MG63 (cell line): ENCODE measurements around the gene CHST11. TPM values are rescaled to one million over a fixed set of nuclear protein-coding genes. Genes with fewer than 3 reads are reported as not detected.

Experiments used
- DNase-seq: peaks from one replicate; pipeline ENCODE4 v3.0.0-alpha.2; 2020
- H3K27me3 ChIP-seq: fragments of 250-450 bp; sonication (Bioruptor Pico); 2 replicates; pipeline ENCODE4 v1.5.1; 2020; ENCODE audit warnings: mild to moderate bottlenecking, moderate library complexity
- H3K36me3 ChIP-seq: fragments of 250-450 bp; sonication (Bioruptor Pico); 2 replicates; pipeline ENCODE4 v1.5.1; 2020; ENCODE audit warnings: mild to moderate bottlenecking, moderate library complexity
- H3K4me3 ChIP-seq: fragments of 250-450 bp; sonication (Bioruptor Pico); 2 replicates; pipeline ENCODE4 v1.5.1; 2020; ENCODE audit warnings: mild to moderate bottlenecking, moderate library complexity
- H3K9me3 ChIP-seq: fragments of 250-450 bp; sonication (Bioruptor Pico); 2 replicates; pipeline ENCODE4 v1.5.1; 2020; ENCODE audit warnings: mild to moderate bottlenecking, moderate library complexity
- total RNA-seq: library from RNA; depleted of rRNA; stranded (reverse); fragments of >200 nt; shearing (Covaris generic); gene quantifications from 2 replicates; pipeline ENCODE4 v1.2.3, GENCODE V29; 2014; ENCODE audit warnings: low replicate concordance

CHST11 gene
- total RNA-seq, 1 experiment from 2014 or later, result 0.13 TPM

DNA sequence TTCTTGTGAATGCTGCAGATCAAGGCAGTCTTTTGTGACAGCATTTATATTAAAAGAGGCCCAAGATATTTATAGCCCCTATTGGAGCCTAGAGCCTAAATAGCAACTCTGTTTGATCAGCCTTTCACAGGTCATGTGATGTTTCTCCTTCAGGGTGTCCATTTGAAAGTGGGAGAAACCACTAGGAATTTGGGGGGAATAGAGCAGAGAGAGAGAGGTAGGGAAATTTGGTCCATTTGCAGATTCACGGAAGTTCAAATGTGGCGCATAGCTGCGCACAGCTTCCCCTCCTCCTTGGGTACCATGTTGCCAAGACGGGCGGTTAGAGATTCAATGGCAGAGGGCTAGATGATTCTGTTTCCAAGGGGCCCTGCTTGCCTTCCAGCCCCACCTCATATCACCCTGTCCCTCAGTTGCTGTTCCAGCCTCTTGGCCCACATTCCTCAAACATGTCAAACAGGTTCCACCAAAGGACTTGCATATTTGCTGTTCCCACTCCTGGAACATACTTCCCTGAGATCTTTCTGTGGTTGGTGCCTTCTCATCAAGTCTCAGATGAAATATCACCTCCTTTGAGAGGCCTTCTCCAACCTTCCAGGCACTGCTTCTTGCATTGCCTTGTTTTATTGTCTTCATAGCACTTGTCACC, 220.8 kb downstream of the CHST11 start:
- H3K9me3 ChIP-seq, result no peaks in the 10 kb centered on the region
- no peaks in the 10 kb centered on the region for H3K36me3 ChIP-seq
- no peaks in the 10 kb centered on the region for H3K27me3 ChIP-seq
- H3K4me3 ChIP-seq, result no peak overlapping the region
- DNase-seq, result no peak

DNA sequence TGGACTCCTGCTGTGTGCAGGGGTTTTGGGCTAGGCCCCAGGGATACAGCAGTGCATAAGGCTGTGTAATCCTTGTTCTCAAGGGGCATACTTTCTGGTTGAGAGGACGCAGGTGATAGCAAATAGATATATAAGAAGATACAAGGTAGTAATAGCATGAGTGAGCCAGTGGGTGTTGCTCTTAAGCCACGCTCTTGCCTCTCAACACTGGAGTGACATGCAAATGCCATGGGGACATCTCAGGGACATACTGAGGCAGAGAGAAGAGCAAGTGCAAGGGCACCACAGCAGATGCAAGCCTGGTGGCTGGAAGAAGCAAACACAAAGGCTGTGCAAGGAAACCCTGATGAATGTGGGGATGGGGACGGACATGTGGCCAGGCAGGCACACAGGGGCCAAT, 223.3 kb downstream of the CHST11 start:
- Histone ChIP-seq H3K36me3 (no peaks in the 10 kb centered on the region), H3K9me3 (no peaks in the 10 kb centered on the region), H3K4me3 (no peak overlapping the region), H3K27me3 (no peaks in the 10 kb centered on the region)
- DNase-seq, result no peak

DNA sequence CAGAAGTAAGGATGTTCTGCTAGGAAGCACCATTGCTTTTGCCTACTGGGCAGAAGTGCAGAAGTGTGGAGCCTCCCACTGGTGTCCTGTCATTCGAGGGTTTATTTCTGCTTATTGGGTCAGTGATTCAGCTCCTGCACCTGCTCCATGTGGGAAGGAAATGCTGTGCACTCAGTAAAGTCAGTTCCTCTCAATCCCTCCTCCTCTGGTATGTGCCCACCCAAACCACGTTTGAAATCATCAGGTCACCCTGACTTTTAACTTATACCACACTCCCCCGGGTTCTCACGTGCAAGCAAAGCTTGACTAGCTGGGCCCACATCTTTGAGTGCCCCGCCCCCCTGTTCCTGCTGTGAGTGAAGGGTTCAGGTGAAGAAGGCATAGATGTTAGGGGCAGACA, 223.7 kb downstream of the CHST11 start:
- Histone ChIP-seq H3K4me3 (no peak overlapping the region), H3K36me3 (no peaks in the 10 kb centered on the region), H3K27me3 (no peaks in the 10 kb centered on the region), H3K9me3 (no peaks in the 10 kb centered on the region)
- no peak for DNase-seq

DNA sequence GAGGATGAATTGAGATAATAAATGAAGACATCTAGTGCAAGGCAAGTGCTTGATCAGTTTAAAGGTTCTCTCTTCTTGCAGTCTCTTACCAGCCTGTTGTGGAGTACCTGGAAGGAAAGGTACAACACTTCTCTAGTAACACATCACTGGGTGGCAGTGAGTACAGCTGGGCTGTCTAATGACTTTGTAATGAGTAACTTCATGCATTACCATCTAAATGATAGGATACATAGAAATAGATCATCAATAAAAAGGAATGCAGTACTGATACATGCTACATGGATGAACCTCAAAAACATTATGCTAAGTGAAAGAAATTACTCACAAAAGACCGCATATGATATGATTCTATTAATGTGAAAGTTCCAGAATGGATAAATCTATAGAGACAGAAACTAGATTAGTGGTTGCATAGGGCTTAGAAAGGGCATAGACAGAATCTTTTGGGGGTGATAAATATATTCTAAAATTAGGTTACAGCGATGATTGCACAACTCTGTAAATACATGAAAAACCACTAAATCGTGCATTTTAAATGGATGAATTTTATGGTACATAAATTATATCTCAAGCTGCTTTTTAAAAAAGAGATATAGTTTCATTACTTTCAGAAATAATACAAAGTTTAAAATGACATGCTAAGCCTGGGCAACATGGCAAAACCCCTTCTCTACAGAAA, 224.4 kb downstream of the CHST11 start:
- Histone ChIP-seq H3K36me3 (no peaks in the 10 kb centered on the region), H3K4me3 (no peak overlapping the region), H3K27me3 (no peaks in the 10 kb centered on the region), H3K9me3 (no peaks in the 10 kb centered on the region)
- DNase-seq, result no peak

DNA sequence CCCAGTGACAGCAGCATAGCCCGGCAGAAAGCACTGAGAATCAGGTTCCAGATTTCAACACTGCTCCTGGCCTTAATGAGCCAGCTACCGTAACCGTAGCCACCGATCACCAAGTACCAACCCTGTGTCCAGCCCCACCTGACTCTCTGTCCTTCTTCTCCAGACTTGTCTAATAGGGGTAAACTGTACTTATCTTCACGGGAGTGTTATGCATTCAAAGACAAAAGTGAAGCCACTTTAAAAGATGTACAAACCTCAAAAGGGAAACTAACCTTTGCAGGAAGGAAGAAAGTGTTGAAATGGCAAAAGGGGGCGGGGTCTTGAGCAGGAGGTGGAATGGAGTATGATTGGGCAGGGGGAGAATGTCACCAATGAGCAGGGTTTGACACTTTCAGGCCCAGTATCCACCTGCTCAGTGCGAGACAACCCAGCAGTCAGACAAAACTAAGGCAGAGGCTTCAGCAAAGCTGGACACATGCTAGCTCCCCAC, 226.1 kb downstream of the CHST11 start:
- no peak for DNase-seq
- 0 out of 2 replicates have a peak, but pooled peaks cover 2% of the 10 kb centered on the region for H3K9me3 ChIP-seq

DNA sequence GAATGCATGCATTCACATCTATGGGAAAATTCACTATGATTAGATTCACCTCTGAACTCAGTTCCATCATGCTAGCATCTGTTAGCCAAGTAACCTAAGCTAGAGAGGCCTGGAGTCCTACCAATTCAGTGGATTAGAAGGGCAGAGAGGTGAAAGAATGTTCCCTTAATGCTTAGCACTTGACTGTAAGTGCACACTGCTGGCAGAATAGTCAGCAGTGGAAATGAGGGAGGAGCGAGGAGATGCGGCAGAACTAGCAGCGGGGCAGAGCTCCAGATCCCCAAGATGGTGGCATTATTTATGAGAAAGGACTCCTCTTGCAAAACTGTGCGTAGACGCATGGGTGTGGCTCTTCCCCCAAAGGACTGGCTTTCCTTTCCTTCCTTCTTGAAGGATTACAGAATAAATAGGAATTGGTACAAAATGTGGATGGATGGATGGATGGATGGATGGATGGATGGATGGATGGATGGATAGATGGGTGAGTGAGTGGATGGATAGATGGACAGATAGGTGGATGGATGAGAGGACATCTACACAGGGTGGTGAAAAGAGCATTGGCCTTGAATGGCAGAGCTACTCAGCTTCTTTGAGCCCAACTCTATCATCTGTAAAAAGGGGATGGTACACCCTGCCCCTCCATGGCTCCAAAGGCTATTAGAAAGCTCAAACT, 227.2 kb downstream of the CHST11 start:
- 0 out of 2 replicates have a peak, but pooled peaks cover 2% of the 10 kb centered on the region for H3K9me3 ChIP-seq
- no peak overlapping the region for H3K4me3 ChIP-seq
- no peaks in the 10 kb centered on the region for H3K36me3 ChIP-seq
- DNase-seq, result no peak
- no peaks in the 10 kb centered on the region for H3K27me3 ChIP-seq

More for the DNA sequence above, 226.1 kb downstream of the CHST11 start:
- H3K27me3 ChIP-seq, result no peaks in the 10 kb centered on the region
- no peaks in the 10 kb centered on the region for H3K36me3 ChIP-seq
- H3K4me3 ChIP-seq, result no peak overlapping the region

DNA sequence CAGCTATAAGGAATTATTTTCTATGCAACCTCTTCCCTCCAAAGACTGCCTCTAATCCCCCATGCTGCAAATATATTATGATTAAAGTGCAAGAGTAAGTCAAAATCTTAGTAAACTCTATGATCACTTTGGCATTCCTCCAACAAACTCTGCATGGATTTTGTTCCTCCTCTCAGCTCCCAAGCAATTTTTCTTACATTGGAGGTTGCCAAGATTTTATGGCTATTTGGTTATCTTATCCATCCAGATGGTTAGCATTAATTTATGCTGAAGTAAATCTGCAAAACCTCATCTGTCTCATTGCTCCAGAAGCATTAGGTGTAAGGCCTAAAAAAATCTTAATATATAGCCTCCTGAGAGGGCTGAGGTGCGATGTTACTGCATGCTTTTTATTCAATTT, 228.1 kb downstream of the CHST11 start:
- H3K36me3 ChIP-seq, result no peaks in the 10 kb centered on the region
- H3K9me3 ChIP-seq, result 0 out of 2 replicates have a peak, but pooled peaks cover 2% of the 10 kb centered on the region
- H3K4me3 ChIP-seq, result no peak overlapping the region
- no peaks in the 10 kb centered on the region for H3K27me3 ChIP-seq
- DNase-seq, result no peak

DNA sequence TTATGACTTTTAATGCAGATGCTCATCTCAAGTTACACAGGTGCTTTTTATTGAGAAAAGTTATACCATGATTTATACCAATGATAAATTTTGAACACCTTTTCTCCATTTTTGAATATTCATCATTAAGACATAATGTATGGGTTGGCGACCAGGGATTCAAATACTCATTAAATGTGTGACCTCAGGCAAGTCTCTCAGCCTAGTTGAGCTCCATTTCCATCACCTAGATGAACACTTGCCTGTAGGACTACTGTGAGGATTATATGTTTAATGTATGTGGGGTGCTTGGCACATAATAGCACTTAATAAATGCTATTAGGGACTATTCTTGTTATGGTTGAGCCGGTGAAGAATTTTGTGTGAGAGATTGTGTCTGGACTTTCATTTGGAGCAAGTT, 228.6 kb downstream of the CHST11 start:
- no peaks in the 10 kb centered on the region for H3K27me3 ChIP-seq
- 0 out of 2 replicates have a peak, but pooled peaks cover 2% of the 10 kb centered on the region for H3K9me3 ChIP-seq
- no peak for DNase-seq
- H3K4me3 ChIP-seq, result no peak overlapping the region
- no peaks in the 10 kb centered on the region for H3K36me3 ChIP-seq

DNA sequence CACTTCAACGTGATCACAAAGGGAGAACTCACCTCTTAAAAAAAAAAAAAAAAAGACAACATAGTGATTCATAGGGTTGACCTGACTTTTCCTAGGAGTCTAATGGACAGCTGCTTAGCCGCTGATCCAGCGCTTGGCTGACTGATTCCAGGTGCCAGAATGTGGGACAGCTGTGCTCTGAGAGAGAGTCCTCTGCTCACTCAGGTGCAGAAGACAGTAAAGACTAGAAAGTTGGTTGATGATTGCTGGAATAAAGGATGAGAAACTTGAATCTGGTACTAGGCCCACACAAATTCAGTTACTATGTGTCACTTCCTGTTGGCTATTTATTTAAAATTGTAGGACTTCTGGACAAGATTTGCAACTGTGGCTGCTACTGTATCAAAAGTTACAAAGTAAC, 229.4 kb downstream of the CHST11 start:
- 0 out of 2 replicates have a peak, but pooled peaks cover 2% of the 10 kb centered on the region for H3K9me3 ChIP-seq
- no peaks in the 10 kb centered on the region for H3K27me3 ChIP-seq
- H3K36me3 ChIP-seq, result no peaks in the 10 kb centered on the region
- DNase-seq, result no peak
- no peak overlapping the region for H3K4me3 ChIP-seq

DNA sequence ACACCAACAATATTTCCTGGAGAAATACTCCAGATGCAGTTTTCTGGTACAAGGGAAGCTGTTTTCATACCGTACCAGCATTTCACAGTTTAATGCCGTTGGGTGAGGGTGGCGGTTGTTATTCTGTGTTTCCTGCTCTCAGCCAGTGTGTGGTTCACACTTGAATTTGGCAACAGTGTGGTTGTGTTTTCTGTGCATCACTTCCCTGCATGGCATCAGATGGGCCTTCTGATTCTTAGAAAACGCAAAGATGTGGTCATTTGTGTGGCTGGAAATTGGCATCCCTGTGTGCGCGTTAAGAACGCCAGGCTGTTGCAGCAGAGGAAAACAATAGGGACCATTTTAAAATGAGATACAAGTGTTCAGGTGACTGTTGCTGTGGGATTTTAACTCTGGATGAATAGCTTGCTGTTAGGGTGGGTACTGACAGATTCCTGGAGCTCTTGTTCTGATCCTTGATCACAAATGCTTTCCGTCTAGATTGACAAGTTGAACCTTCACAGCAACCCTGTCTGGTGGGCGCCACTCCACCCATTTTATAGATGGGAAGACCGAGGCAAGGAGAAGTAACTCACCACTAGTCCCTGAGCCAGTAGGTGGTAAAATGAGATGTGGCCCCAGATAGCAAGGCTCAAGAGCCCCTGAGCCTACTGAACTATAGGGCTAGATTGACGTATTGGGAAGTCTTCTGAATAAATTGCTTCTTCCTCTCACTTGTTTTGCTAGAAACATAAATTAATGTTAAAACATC, 231.2 kb downstream of the CHST11 start:
- Histone ChIP-seq H3K27me3 (no peaks in the 10 kb centered on the region), H3K4me3 (no peak overlapping the region), H3K9me3 (0 out of 2 replicates have a peak, but pooled peaks cover 2% of the 10 kb centered on the region), H3K36me3 (no peaks in the 10 kb centered on the region)
- DNase-seq, result no peak

DNA sequence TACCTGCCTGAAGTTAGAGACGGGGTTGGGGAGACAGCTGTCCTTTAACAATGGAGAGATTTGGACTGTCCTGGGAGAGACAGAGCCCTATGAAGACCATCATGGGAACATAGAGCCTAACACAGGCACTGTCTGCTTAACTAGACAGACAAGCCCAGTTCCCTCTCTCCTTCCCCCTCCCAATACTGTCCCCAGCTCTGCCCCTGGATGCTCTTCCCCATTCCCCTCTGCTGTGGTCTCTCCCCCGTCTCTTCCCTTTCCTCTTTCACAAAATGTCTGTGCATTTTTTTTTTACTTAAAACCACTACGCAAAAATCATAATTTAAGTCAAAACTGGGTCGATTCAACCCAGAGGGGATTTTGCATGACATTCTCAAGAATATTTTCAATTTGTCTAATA, 232.9 kb downstream of the CHST11 start:
- DNase-seq, result no peak
- H3K9me3 ChIP-seq, result 0 out of 2 replicates have a peak, but pooled peaks cover 2% of the 10 kb centered on the region

DNA sequence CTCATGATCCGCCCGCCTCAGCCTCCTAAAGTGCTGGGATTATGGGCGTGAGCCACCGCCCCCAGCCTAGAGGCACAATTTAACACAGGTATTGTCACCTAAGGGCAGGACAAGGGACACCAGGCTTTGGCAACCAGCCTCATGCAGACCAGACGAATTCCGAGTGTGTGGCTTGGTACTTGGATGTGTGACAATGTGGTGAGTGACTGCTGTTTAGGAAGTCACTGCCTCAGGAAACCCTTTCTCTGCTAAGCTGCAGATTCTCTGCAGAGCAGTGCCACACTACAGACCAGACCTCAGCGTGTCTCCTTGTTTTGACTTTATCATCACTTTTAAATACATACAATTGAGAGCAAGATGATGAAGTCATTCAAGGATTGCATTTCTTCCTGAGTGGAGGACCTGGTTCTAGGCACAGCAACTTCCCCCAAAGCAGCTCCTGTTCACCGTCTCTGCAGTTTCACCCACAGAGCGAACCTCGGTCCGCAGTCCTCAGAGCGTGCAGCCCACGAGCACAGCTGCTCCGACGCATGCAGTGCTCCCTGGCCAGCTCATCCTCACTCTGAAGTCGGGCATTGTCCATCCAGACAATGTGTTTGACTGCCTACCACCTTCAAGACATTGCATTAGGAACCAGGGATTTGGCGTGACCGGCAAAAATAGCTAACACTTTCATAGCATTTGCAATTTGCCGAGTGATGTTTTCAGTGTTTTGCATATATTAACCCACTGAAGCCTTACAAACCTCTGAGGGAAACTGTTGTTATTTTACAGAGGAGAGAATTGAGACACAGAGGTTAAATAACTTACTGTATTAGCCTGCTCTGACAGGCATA, 235.2 kb downstream of the CHST11 start:
- no peaks in the 10 kb centered on the region for H3K9me3 ChIP-seq
- no peaks in the 10 kb centered on the region for H3K27me3 ChIP-seq
- no peak overlapping the region for H3K4me3 ChIP-seq
- no peak for DNase-seq
- no peaks in the 10 kb centered on the region for H3K36me3 ChIP-seq

More for the DNA sequence above, 232.9 kb downstream of the CHST11 start:
- H3K27me3 ChIP-seq, result no peaks in the 10 kb centered on the region
- no peaks in the 10 kb centered on the region for H3K36me3 ChIP-seq
- no peak overlapping the region for H3K4me3 ChIP-seq

DNA sequence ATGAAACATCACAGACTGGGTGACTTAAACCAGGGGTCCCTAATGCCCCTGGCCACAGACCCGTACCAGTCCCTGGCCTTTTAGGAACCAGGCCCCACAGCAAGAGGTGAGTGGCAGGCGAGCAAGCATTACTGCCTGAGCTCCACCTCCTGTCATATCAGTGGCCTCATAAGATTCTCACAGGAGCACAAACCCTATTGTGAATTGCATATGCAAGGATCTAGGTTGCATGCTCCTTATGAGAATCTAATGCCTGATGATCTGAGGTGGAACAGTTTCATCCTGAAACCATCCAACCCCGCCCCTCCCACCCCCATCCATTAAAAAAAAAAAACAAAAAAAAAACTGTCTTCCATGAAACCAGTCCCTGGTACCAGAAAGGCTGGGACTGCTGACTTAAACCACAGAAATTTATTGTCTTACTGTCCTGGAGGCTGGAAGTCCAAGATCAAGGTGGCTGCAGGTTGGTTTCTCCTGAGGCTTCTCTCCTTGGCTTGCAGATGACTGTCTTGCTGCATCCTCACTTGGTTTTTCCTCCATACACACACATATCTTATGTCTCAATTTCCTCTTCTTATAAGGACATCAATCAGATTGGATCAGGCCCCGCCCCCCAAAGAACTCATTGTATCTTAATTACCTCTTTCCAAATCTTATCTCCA, 235.9 kb downstream of the CHST11 start:
- H3K36me3 ChIP-seq, result no peaks in the 10 kb centered on the region
- DNase-seq, result no peak
- H3K4me3 ChIP-seq, result no peak overlapping the region
- H3K27me3 ChIP-seq, result no peaks in the 10 kb centered on the region
- H3K9me3 ChIP-seq, result no peaks in the 10 kb centered on the region

DNA sequence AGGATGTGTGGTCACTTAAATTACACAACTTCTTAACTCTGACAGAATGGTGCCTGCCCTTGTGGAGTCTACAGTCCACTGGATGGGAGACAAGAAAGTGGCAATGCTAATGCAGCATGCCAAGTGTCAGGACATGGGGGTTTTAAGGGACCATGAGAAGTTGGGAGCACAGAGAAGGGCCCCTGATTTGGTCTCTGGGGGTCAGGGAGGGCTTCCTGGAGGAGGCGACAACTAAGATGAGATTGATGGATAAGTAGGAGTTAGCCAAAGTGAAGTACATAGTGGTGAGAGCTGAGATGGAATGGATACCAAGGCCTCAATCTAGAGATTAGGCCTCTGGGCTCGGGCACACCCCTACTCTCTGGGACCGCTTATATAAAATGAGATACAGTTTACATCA, 236.7 kb downstream of the CHST11 start:
- DNase-seq, result no peak
- no peaks in the 10 kb centered on the region for H3K36me3 ChIP-seq
- H3K4me3 ChIP-seq, result no peak overlapping the region
- no peaks in the 10 kb centered on the region for H3K27me3 ChIP-seq
- no peaks in the 10 kb centered on the region for H3K9me3 ChIP-seq

DNA sequence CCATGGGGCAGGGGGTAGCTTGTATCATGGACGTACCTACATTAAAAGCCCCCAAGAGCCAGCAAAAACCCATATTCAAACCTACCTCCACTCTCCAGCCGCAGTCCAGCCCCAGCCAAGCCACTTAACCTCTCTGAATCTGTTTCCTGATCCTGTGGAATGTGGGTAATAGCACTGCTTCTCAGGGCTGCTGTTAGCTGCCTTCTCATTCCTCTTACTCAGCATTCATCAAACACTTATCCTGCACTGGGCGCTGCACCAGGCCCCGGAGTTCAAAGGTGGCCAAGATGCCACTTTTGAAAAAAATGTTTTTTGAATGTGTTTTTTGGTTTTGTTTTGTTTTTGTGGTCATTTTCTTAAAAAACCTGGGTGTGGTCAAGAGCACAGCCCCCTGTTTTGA, 237.4 kb downstream of the CHST11 start:
- DNase-seq, result peak; percentile 64

More for the DNA sequence above, 237.4 kb downstream of the CHST11 start:
- no peaks in the 10 kb centered on the region for H3K27me3 ChIP-seq
- H3K9me3 ChIP-seq, result no peaks in the 10 kb centered on the region
- H3K4me3 ChIP-seq, result no peak overlapping the region
- H3K36me3 ChIP-seq, result no peaks in the 10 kb centered on the region
